Duodenal mucosa (tissue), 2 donors: ENCODE data around the gene KDM4E.

Source experiments
- H3K27ac ChIP-seq: one replicate; pipeline ENCODE4 v1.7.0; 2013; ENCODE audit warnings: low read depth, low read length
- H3K27me3 ChIP-seq, 2 donors: one replicate each; pipeline ENCODE4 v1.7.0; 2013; ENCODE audit warnings: low read length in 2 of 2, control low read depth in 1 of 2; ENCODE audit not compliant: insufficient read depth in 2 of 2, control insufficient read depth in 1 of 2
- H3K36me3 ChIP-seq, 2 donors: one replicate each; pipeline ENCODE4 v1.7.0; 2013; ENCODE audit warnings: low read length in 2 of 2, control low read depth in 1 of 2; ENCODE audit not compliant: insufficient read depth in 2 of 2, control insufficient read depth in 1 of 2
- H3K4me1 ChIP-seq, 2 donors: one replicate each; pipeline ENCODE4 v1.7.0; 2013; ENCODE audit warnings: low read length in 2 of 2, control low read depth in 1 of 2; ENCODE audit not compliant: insufficient read depth in 2 of 2, control insufficient read depth in 1 of 2
- H3K4me3 ChIP-seq, 2 donors: one replicate each; pipeline ENCODE4 v1.7.0; 2013; ENCODE audit warnings: low read length in 2 of 2, low read depth in 1 of 2
- H3K9ac ChIP-seq, 2 donors: one replicate each; pipeline ENCODE4 v1.7.0; 2013; ENCODE audit warnings: low read length in 2 of 2, low read depth in 1 of 2
- H3K9me3 ChIP-seq, 2 donors: one replicate each; pipeline ENCODE4 v1.7.0; 2013; ENCODE audit warnings: low read length in 2 of 2, control low read depth in 1 of 2; ENCODE audit not compliant: control insufficient read depth in 1 of 2

KDM4E gene

GRCh38 chr11:95024958-95025357 lies at the start of gene KDM4E:
KDM4E (plus strand) TSS chr11:95025258; CDS start chr11:95025558, 300 bp downstream.
- H3K9me3 ChIP-seq, result no peaks in the 10 kb centered on the region
- no peak within 1 kb of the TSS for H3K9ac ChIP-seq
- no peaks in the 10 kb centered on the region for H3K27me3 ChIP-seq
- H3K4me3 ChIP-seq, result no peak within 1 kb of the TSS
- H3K4me1 ChIP-seq, result no peaks in the 10 kb centered on the region
- H3K27ac ChIP-seq, result no peak within 1 kb of the TSS
- H3K36me3 ChIP-seq, result no peaks in the 10 kb centered on the region

GRCh38 chr11:94975599-94975998 lies 49.5 kb upstream of the KDM4E start:
- Histone ChIP-seq H3K27ac (no peak overlapping the region), H3K4me1 (peaks cover 7 to 10% of the 10 kb centered on the region in 2 donors), H3K36me3 (peaks cover 7 to 10% of the 10 kb centered on the region in 2 donors), H3K9me3 (no peaks in the 10 kb centered on the region), H3K9ac (no peak overlapping the region), H3K4me3 (no peak overlapping the region), H3K27me3 (no peaks in the 10 kb centered on the region)

GRCh38 chr11:94987378-94987777 lies 37.7 kb upstream of the KDM4E start:
- Histone ChIP-seq H3K4me1 (no peaks in the 10 kb centered on the region), H3K9ac (no peak overlapping the region), H3K9me3 (no peaks in the 10 kb centered on the region), H3K27me3 (peaks cover 0 to 2% of the 10 kb centered on the region in 2 donors), H3K36me3 (no peaks in the 10 kb centered on the region), H3K4me3 (no peak overlapping the region), H3K27ac (no peak overlapping the region)

GRCh38 chr11:94988748-94989147 lies 36.3 kb upstream of the KDM4E start:
- H3K4me1 ChIP-seq, result no peaks in the 10 kb centered on the region
- no peak overlapping the region for H3K27ac ChIP-seq
- H3K4me3 ChIP-seq, result no peak overlapping the region
- H3K9ac ChIP-seq, result no peak overlapping the region
- peaks cover 0 to 2% of the 10 kb centered on the region in 2 donors for H3K27me3 ChIP-seq
- no peaks in the 10 kb centered on the region for H3K36me3 ChIP-seq
- no peaks in the 10 kb centered on the region for H3K9me3 ChIP-seq

- Histone ChIP-seq H3K36me3 (no peaks in the 10 kb centered on the region), H3K9me3 (no peaks in the 10 kb centered on the region), H3K9ac (no peak overlapping the region), H3K4me1 (no peaks in the 10 kb centered on the region), H3K4me3 (no peak overlapping the region), H3K27me3 (peaks cover 0 to 2% of the 10 kb centered on the region in 2 donors), H3K27ac (no peak overlapping the region)
Observed at GRCh38 chr11:94993400-94993943, 31.6 kb upstream of the KDM4E start.

GRCh38 chr11:94997437-94997836 lies 27.6 kb upstream of the KDM4E start:
- H3K27me3 ChIP-seq, result no peaks in the 10 kb centered on the region

GRCh38 chr11:94998285-94998684 lies 26.8 kb upstream of the KDM4E start:
- H3K36me3 ChIP-seq, result no peaks in the 10 kb centered on the region

More at GRCh38 chr11:94997437-94997836, 27.6 kb upstream of the KDM4E start:
- Histone ChIP-seq H3K36me3 (no peaks in the 10 kb centered on the region), H3K9me3 (no peaks in the 10 kb centered on the region), H3K4me3 (no peak overlapping the region), H3K9ac (no peak overlapping the region), H3K4me1 (no peaks in the 10 kb centered on the region), H3K27ac (no peak overlapping the region)

GRCh38 chr11:95003716-95004115 lies 21.3 kb upstream of the KDM4E start:
- Histone ChIP-seq H3K9me3 (no peaks in the 10 kb centered on the region), H3K27me3 (no peaks in the 10 kb centered on the region), H3K27ac (no peak overlapping the region), H3K36me3 (no peaks in the 10 kb centered on the region), H3K4me1 (no peaks in the 10 kb centered on the region), H3K9ac (no peak overlapping the region), H3K4me3 (no peak overlapping the region)

More at GRCh38 chr11:94998285-94998684, 26.8 kb upstream of the KDM4E start:
- Histone ChIP-seq H3K27ac (no peak overlapping the region), H3K4me3 (no peak overlapping the region), H3K4me1 (no peaks in the 10 kb centered on the region), H3K9ac (no peak overlapping the region), H3K27me3 (no peaks in the 10 kb centered on the region), H3K9me3 (no peaks in the 10 kb centered on the region)

GRCh38 chr11:95005642-95006041 lies 19.4 kb upstream of the KDM4E start:
- Histone ChIP-seq H3K27ac (no peak overlapping the region), H3K27me3 (no peaks in the 10 kb centered on the region), H3K4me3 (no peak overlapping the region), H3K9me3 (no peaks in the 10 kb centered on the region), H3K36me3 (no peaks in the 10 kb centered on the region), H3K9ac (no peak overlapping the region), H3K4me1 (no peaks in the 10 kb centered on the region)

- H3K4me1 ChIP-seq, result no peaks in the 10 kb centered on the region
- H3K36me3 ChIP-seq, result no peaks in the 10 kb centered on the region
- no peak overlapping the region for H3K4me3 ChIP-seq
- no peaks in the 10 kb centered on the region for H3K9me3 ChIP-seq
- no peaks in the 10 kb centered on the region for H3K27me3 ChIP-seq
- H3K9ac ChIP-seq, result no peak overlapping the region
- H3K27ac ChIP-seq, result no peak overlapping the region
Observed at GRCh38 chr11:95011376-95011775, 13.7 kb upstream of the KDM4E start.
